Smooth muscle cell (in vitro differentiated cells): Measurements from ENCODE around the gene DENND1B. TPM values are rescaled to one million over a fixed set of nuclear protein-coding genes. Genes with fewer than 3 reads are reported as not detected.

Source experiments
- DNase-seq: peaks from one replicate; lab custom pipeline; 2025; ENCODE audit not compliant: unreplicated experiment; lab: John Stamatoyannopoulos, UW
- H2AFZ ChIP-seq: fragments of 200-600 bp; sonication (generic); 2 replicates; pipeline ENCODE4 v1.6.0; 2016; ENCODE audit warnings: antibody characterized with exemption, low read depth, mild to moderate bottlenecking
- H3F3A ChIP-seq: fragments of 200-600 bp; sonication (generic); 2 replicates; pipeline ENCODE4 v1.6.0; 2017; ENCODE audit warnings: antibody characterized with exemption, low read depth
- H3K27ac ChIP-seq: fragments of 200-600 bp; sonication (generic); 2 replicates; pipeline ENCODE4 v1.5.1; 2016; ENCODE audit warnings: low read depth, mild to moderate bottlenecking
- H3K27me3 ChIP-seq: fragments of 200-600 bp; sonication (generic); 2 replicates; pipeline ENCODE4 v1.6.1; 2016; ENCODE audit warnings: low read depth, mild to moderate bottlenecking
- H3K36me3 ChIP-seq: fragments of 200-600 bp; sonication (generic); 2 replicates; pipeline ENCODE4 v1.5.1; 2016; ENCODE audit warnings: low read depth
- H3K4me1 ChIP-seq: fragments of 200-600 bp; sonication (generic); 2 replicates; pipeline ENCODE4 v1.5.1; 2016; ENCODE audit warnings: low read depth
- H3K4me2 ChIP-seq: fragments of 200-600 bp; sonication (generic); 2 replicates; pipeline ENCODE4 v1.6.0; 2016; ENCODE audit warnings: mild to moderate bottlenecking
- H3K4me3 ChIP-seq: fragments of 200-600 bp; sonication (generic); 2 replicates; pipeline ENCODE4 v1.5.1; 2016; ENCODE audit warnings: mild to moderate bottlenecking
- H3K79me2 ChIP-seq: fragments of 200-600 bp; sonication (generic); 2 replicates; pipeline ENCODE4 v1.6.0; 2016; ENCODE audit warnings: low read depth, mild to moderate bottlenecking
- H3K9ac ChIP-seq: fragments of 200-600 bp; sonication (generic); 2 replicates; pipeline ENCODE4 v1.6.0; 2016; ENCODE audit warnings: low read depth
- H3K9me3 ChIP-seq: fragments of 200-600 bp; sonication (generic); replicated peaks from 2 replicates; pipeline ENCODE4 v1.5.1; 2016; ENCODE audit warnings: low read depth
- H4K20me1 ChIP-seq: fragments of 200-600 bp; sonication (generic); 2 replicates; pipeline ENCODE4 v1.6.0; 2016; ENCODE audit warnings: low read depth
- WGBS: methylation state at CpG from one replicate; pipeline ENCODE4 v1.1.7; 2016; ENCODE audit warnings: low lambda C conversion rate; 5-methylcytosine and 5-hydroxymethylcytosine counted together
- polyA plus RNA-seq: library from polyadenylated mRNA; unstranded; fragments of >200 nt; fragmentation: Nextera tagmentation; extraction: Ambion mirVana; gene quantifications from 2 replicates; pipeline ENCODE4 v1.2.1, GENCODE V29; 2016
- total RNA-seq: library from RNA; depleted of rRNA; stranded (reverse); fragments of >200 nt; gene quantifications from 2 replicates; pipeline ENCODE4 v1.2.3, GENCODE V29; 2014
- TF ChIP-seq, protein P1 (sequence below): fragments of 200-600 bp; sonication (generic); IDR thresholded peaks from 2 replicates; pipeline ENCODE4 v1.5.1; 2017; ENCODE audit warnings: borderline replicate concordance, mild to moderate bottlenecking, antibody characterized with exemption; ENCODE audit not compliant: insufficient read depth, poor library complexity, severe bottlenecking

Gene DENND1B
- total and polyA plus RNA-seq, 2 experiments from 2014 or later, result 7.5 to 22.0 TPM

DNA sequence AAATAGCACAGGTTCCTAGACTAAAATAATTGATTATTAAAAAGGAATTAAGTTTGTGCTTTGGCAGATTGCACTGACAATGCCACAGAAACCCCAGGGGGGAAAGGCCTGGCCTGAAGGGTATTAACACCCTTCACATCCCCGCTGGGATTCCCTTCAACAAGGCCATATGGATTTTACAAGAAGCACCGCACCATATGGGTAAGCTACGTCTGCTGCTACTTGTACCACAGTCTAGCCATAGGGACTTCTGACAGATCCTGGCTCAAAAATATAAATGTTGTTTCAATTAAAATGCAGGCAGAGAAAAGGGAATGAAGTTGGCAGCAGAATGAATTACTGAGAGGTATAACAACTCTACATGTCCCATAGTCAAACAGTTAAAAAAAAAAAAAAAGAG, 101.0 kb downstream of the DENND1B start:
- Histone ChIP-seq H3K9me3 (no peaks in the 10 kb centered on the region), H3K9ac (no peak overlapping the region), H3K4me2 (no peak overlapping the region), H3K27ac (no peak overlapping the region), H3K27me3 (no peaks in the 10 kb centered on the region), H3K79me2 (no peaks in the 10 kb centered on the region), H3K4me1 (peaks cover 33% of the 10 kb centered on the region), H3K36me3 (no peaks in the 10 kb centered on the region), H2AFZ (no peak overlapping the region), H3F3A (no peaks in the 10 kb centered on the region), H4K20me1 (peaks cover 20% of the 10 kb centered on the region), H3K4me3 (no peak overlapping the region)
- TF ChIP-seq, protein P1, sequence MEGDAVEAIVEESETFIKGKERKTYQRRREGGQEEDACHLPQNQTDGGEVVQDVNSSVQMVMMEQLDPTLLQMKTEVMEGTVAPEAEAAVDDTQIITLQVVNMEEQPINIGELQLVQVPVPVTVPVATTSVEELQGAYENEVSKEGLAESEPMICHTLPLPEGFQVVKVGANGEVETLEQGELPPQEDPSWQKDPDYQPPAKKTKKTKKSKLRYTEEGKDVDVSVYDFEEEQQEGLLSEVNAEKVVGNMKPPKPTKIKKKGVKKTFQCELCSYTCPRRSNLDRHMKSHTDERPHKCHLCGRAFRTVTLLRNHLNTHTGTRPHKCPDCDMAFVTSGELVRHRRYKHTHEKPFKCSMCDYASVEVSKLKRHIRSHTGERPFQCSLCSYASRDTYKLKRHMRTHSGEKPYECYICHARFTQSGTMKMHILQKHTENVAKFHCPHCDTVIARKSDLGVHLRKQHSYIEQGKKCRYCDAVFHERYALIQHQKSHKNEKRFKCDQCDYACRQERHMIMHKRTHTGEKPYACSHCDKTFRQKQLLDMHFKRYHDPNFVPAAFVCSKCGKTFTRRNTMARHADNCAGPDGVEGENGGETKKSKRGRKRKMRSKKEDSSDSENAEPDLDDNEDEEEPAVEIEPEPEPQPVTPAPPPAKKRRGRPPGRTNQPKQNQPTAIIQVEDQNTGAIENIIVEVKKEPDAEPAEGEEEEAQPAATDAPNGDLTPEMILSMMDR, result no peak
- WGBS, result 34% methylated on average over 3 of the region's 3 CpGs
- no peak for DNase-seq

DNA sequence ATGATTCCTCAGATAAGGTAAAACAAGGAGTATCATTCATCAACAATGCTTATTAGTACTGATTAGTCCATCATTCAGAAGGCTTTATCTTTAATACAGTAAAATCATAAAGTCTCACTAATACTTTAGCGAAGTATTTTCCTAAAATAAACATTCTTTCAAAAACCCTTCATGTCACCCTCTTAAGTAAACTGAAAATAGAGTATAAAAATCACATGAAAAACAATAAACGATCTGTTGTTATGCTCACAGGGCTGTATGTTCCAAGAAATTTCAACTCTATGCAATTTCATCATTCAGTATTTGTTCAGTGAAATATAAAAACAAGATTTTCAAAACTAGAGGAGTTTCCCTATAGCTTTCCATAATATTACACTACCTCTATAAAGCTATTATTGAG, 102.0 kb downstream of the DENND1B start:
- Histone ChIP-seq H3K27me3 (no peaks in the 10 kb centered on the region), H4K20me1 (peaks cover 17% of the 10 kb centered on the region), H2AFZ (no peak overlapping the region), H3K4me3 (no peak overlapping the region), H3K79me2 (no peaks in the 10 kb centered on the region), H3K9me3 (no peaks in the 10 kb centered on the region), H3K36me3 (no peaks in the 10 kb centered on the region), H3K9ac (no peak overlapping the region), H3K4me2 (no peak overlapping the region), H3K4me1 (peaks cover 33% of the 10 kb centered on the region), H3F3A (no peaks in the 10 kb centered on the region), H3K27ac (no peak overlapping the region)
- WGBS, result 87% methylated on average over 2 of the region's 2 CpGs
- TF ChIP-seq, protein P1, result no peak
- no peak for DNase-seq

DNA sequence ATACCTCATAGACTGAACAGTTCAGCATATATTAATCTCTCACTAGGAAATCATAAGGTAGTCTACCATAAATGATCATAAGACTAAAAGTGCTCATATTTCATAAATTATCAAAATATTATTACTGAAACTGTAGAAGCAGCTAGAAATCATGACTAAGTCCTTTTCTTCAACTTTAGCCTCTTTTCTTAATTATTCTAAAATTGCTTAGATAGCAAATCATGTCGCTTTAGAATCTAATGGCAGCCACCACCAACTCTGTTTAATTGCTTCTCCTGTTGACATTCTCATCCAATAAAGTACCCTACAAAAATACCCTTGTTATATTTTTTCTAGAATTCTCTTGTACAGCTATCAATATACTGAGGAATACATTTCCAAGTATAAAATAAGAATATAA, 102.9 kb downstream of the DENND1B start:
- Histone ChIP-seq H3K4me2 (no peak overlapping the region), H4K20me1 (peaks cover 13% of the 10 kb centered on the region), H3F3A (no peaks in the 10 kb centered on the region), H3K36me3 (no peaks in the 10 kb centered on the region), H2AFZ (no peak overlapping the region), H3K27ac (no peak overlapping the region), H3K79me2 (no peaks in the 10 kb centered on the region), H3K9me3 (no peaks in the 10 kb centered on the region), H3K4me1 (peaks cover 28% of the 10 kb centered on the region), H3K27me3 (no peaks in the 10 kb centered on the region), H3K9ac (no peak overlapping the region), H3K4me3 (no peak overlapping the region)
- no peak for DNase-seq
- 93% methylated on average over 1 of the region's 1 CpG for WGBS
- TF ChIP-seq, protein P1, result no peak

DNA sequence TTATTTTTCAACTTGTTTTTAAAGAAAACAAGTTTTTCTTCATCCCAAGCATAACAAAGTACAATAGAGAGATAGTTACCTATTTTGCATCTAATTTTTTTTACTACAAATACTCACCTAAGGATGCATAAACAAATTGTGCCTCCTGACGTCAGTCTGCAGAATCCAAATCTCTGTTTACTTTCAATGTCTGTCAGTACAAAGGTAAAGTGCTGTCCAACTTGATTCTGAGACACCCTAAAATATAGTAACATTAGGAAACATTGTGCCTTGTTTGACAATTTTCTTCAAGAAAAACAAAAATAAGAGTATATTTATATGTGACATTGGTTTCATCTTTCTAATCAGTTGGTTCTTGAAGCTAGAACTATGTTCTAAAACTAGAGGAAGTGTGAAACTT, 103.4 kb downstream of the DENND1B start:
- H3K79me2 ChIP-seq, result no peaks in the 10 kb centered on the region
- H3K27ac ChIP-seq, result no peak overlapping the region
- no peak for DNase-seq
- H2AFZ ChIP-seq, result no peak overlapping the region
- H3K9me3 ChIP-seq, result no peaks in the 10 kb centered on the region
- H3K4me3 ChIP-seq, result no peak overlapping the region
- TF ChIP-seq, protein P1, result no peak
- no peaks in the 10 kb centered on the region for H3F3A ChIP-seq
- H3K36me3 ChIP-seq, result no peaks in the 10 kb centered on the region
- peaks cover 28% of the 10 kb centered on the region for H3K4me1 ChIP-seq
- no peaks in the 10 kb centered on the region for H3K27me3 ChIP-seq
- WGBS, result 80% methylated on average over 1 of the region's 1 CpG
- H3K4me2 ChIP-seq, result no peak overlapping the region
- peaks cover 12% of the 10 kb centered on the region for H4K20me1 ChIP-seq
- H3K9ac ChIP-seq, result no peak overlapping the region
